Upper lobe of left lung (tissue), 4 donors: ENCODE measurements around the gene ASB3.

Experiments used
- EP300 ChIP-seq, 4 donors: sonication (generic); formaldehyde crosslinking; IDR thresholded peaks; one replicate each; pipeline ENCODE4 v1.5.1; 2017; ENCODE audit warnings: antibody characterized with exemption in 4 of 4, control low read depth in 2 of 4
- POLR2A ChIP-seq, 4 donors: fragments of 450-650 bp; IDR thresholded peaks; one replicate each; pipeline ENCODE4 v1.5.1; 2016 to 2017; ENCODE audit warnings: antibody characterized with exemption in 4 of 4, mild to moderate bottlenecking in 2 of 4
- POLR2AphosphoS5 ChIP-seq, 2 donors: sonication (generic); formaldehyde crosslinking; IDR thresholded peaks; one replicate each; pipeline ENCODE4 v1.5.1; 2017; ENCODE audit warnings: antibody characterized with exemption in 2 of 2
- TF ChIP-seq, protein P1 (sequence below), 6 experiments: fragments of 450-650 bp in 4 of 6; fragments of 200-600 bp in 2 of 6; sonication (generic) in 2 of 6; IDR thresholded peaks; one replicate each; pipeline ENCODE4 v1.5.1; 2016 to 2019; ENCODE audit warnings: antibody characterized with exemption in 6 of 6

DNA sequence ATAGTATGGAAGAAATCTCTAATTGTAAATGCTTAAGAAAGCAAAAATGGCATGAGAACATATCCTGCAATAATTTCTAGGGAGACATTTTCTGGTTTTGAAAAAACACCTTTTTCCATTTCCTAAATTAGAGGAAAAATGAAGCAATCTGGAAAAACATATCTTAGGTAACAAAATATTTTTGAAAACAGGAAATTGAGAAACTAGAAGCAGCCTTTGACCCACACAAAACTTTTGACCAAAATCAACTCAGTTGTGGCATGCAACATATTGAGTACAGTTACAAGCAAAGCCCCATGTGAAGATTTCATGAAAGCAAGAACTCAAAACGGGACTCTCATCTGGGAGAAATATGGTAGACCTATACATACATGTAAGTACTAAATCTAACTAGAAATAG is 47.7 kb downstream of the ASB3 start:
- TF ChIP-seq, protein P1, sequence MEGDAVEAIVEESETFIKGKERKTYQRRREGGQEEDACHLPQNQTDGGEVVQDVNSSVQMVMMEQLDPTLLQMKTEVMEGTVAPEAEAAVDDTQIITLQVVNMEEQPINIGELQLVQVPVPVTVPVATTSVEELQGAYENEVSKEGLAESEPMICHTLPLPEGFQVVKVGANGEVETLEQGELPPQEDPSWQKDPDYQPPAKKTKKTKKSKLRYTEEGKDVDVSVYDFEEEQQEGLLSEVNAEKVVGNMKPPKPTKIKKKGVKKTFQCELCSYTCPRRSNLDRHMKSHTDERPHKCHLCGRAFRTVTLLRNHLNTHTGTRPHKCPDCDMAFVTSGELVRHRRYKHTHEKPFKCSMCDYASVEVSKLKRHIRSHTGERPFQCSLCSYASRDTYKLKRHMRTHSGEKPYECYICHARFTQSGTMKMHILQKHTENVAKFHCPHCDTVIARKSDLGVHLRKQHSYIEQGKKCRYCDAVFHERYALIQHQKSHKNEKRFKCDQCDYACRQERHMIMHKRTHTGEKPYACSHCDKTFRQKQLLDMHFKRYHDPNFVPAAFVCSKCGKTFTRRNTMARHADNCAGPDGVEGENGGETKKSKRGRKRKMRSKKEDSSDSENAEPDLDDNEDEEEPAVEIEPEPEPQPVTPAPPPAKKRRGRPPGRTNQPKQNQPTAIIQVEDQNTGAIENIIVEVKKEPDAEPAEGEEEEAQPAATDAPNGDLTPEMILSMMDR (IDR thresholded peaks at IDR 0.05), result no peak
- TF ChIP-seq EP300 (IDR thresholded peaks at IDR 0.05) (no peak), POLR2AphosphoS5 (IDR thresholded peaks at IDR 0.05) (no peak), POLR2A (IDR thresholded peaks at IDR 0.05) (no peak)
